Measurements from ENCODE around the gene IRF2BPL.

- TF ChIP-seq CTCF (IDR thresholded peaks at IDR 0.05) (no peak), POLR2A (IDR thresholded peaks at IDR 0.05) (no peak)
Observed at GRCh38 chr14:77044783-77045237, 16.3 kb upstream of the IRF2BPL start.

All from adrenal gland (tissue), 5 donors.